SH-SY5Y (cell line): ENCODE data around the gene OR10W1.

ENCODE experiments used
- GATA2 ChIP-seq: IDR thresholded peaks from 2 replicates; pipeline ENCODE4 v1.6.1; 2011; ENCODE audit warnings: mild to moderate bottlenecking, low read depth, low read length
- GATA3 ChIP-seq: IDR thresholded peaks from 2 replicates; pipeline ENCODE4 v1.6.1; 2011; ENCODE audit warnings: low read depth, mild to moderate bottlenecking, low read length, moderate library complexity

GRCh38 chr11:58268142-58268541 lies at the start of gene OR10W1:
- TF ChIP-seq GATA3: no peak
- TF ChIP-seq GATA2: no peak
